CD4-positive, alpha-beta T cell treated with Interleukin-10 for 1 hour (primary cell): ENCODE results near the gene SLC23A3.

Experiments used
- DNase-seq: peaks from one replicate; pipeline ENCODE4 v3.0.0-alpha.2; 2020

SLC23A3 gene

DNA sequence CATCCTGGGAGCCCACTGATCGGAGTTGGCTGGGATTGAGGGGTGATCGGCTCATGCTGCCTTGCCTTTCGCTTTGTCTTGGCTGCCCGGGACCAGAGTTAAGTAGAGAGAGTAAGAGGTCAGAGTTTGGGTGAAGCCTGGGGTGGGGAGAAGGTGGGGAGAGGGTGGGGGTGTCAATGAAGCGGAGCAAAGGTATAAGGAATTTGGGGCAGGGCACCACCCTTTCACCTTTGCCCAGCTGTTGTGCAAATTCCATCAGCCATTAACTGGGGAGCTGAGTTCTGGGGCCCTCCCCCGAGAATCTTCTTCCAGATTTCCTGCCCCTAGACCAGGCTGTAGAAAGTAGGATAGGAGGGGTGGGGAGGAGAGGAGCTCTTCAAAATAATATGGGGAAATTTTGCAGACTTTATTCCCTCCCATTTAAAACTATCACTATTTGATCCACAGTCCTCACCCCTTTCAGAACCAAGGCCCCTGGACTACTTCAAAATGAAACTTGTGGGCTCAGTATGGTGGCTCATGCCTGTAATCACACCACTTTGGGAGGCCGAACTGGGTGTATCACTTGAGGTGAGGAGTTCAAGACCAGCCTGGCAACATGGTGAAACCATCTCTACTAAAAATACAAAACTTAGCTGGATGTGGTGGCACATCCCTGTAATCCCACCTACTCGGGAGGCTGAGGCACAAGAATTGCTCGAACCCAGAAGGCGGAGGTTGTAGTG lies at the start of gene SLC23A3:
Gene SLC23A3, minus strand, starts transcription at position 100 of the 725 bp plus-strand sequence. Its CDS starts 45 bp downstream, at position 55.
- no peak for DNase-seq

- peak; percentile 91 for DNase-seq
Observed at GRCh38 chr2:219218732-219219701, 49.2 kb upstream of the SLC23A3 start, which contains the start of gene ABCB6. Gene ABCB6 (minus strand): TSS chr2:219218958. CDS start chr2:219218673, 285 bp downstream.

DNA sequence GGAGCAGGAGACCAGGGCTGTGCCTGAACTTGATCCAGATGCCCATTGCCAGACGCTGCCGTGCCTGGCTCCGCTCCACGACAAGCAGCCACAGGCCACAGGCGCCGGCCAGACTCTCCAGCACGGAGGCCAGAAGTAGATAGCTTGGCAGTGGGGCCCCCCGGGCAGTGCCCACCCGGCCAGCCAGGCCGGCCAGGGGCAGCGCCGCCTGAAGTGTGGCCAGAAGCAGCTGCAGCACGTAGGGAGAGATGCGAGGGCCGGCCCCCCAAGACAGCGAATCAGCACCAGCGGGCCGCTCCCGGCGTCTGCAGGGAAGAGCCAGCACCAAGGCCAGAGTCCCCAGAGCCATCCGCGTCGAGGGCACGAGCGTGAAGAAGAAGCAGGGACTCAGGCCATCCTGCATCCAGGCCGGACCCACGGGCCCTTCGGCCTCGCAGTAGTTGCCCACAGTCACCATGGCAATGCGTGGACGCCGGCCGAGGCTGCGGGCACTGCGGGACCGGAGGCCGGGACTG lies 48.4 kb upstream of the SLC23A3 start:
- DNase-seq = no peak

DNA sequence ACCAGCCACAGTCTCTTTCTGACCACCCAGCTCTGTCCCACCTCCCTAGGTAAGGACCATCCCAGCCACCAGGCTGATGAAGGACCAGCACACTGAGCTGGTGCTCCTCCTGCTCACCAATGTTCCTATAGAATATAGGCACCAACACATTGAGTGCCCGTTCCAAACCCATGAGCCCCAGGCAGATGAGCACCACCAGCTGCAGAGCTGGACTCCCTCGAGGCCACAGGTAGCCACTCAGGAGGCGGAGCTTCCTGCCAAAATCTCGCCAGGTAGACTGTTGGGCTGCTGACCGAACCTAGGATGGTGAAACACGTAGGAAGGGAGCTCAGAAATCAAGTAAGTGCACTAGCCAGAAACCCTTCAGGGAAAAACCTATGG lies 46.7 kb upstream of the SLC23A3 start:
- no peak for DNase-seq

GRCh38 chr2:219215871-219216534 lies 46.2 kb upstream of the SLC23A3 start:
- no peak for DNase-seq

DNA sequence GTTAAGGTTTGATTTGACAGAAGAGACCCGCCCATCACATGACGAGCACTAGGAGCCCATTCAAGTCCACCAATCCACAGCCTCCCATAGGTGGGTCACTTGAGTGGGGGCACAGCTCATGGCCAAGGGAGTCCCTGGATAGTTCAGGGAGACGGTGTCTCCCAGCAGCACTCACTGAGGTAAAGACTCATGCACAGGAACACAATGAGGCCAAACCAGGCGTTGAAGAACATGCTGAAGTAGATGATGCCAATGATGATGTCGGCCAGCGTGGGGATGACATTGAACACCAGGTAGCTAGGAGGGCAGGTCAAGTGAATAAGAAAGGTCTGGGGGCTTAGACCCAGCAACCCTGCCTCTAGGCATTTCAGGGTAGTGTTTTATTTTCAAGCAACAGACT lies 45.0 kb upstream of the SLC23A3 start:
- no peak for DNase-seq

GRCh38 chr2:219214141-219214540 lies 44.3 kb upstream of the SLC23A3 start:
- no peak for DNase-seq

DNA sequence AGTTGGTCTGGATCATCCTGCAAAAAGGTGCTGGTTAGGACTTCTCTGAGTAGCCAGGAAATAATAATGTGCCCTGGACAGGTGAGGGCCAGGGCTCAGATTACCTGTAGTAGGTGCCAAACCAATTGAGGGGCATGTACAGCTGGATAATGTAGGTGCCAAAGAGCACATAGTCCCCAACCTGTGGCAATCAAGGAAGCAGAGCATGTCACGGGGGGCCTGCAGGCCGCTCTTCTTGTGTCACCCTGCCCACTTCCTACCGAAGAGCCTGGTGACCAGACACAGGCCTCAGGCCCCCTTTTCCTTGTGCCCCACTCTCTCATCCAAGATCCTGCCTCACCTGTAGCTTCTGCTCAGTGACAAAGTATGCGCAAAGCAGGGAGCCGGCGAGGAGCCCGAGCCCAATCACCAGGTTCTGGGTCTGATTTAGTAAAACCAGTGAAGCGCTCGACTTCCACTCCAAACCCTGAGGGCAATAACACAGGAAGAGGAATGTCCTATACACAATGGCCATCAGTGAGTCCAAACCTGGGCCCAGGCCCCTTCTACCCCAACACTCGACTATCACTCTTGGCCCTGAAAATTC lies 43.8 kb upstream of the SLC23A3 start:
- DNase-seq = no peak

DNA sequence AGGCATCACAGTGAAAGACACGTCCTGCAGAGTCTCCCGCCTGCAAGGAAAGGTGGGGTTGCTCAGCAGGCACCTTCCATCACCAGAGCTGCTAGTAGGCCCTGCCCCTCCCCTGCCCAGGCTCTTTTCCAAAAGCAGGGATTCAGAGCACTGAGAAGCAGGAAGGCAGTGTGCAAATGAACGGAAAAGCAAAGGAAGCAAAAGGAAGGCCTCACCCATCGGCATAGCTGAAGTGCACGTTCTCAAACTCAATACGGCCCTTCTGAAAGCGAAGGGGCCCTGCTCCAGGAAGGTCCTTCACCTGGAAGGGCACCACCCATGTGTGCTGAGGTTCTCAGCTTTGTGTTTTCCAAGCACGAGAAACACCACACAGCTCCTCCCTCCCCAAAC lies 43.2 kb upstream of the SLC23A3 start:
- no peak for DNase-seq

GRCh38 chr2:219210886-219211362 lies 41.1 kb upstream of the SLC23A3 start:
- DNase-seq = no peak

- no peak for DNase-seq
Observed at GRCh38 chr2:219210196-219210885, 40.5 kb upstream of the SLC23A3 start.

- no peak for DNase-seq
Observed at GRCh38 chr2:219209236-219210195, 39.7 kb upstream of the SLC23A3 start.

- DNase-seq = no peak
Observed at GRCh38 chr2:219207884-219208740, 38.3 kb upstream of the SLC23A3 start.

DNA sequence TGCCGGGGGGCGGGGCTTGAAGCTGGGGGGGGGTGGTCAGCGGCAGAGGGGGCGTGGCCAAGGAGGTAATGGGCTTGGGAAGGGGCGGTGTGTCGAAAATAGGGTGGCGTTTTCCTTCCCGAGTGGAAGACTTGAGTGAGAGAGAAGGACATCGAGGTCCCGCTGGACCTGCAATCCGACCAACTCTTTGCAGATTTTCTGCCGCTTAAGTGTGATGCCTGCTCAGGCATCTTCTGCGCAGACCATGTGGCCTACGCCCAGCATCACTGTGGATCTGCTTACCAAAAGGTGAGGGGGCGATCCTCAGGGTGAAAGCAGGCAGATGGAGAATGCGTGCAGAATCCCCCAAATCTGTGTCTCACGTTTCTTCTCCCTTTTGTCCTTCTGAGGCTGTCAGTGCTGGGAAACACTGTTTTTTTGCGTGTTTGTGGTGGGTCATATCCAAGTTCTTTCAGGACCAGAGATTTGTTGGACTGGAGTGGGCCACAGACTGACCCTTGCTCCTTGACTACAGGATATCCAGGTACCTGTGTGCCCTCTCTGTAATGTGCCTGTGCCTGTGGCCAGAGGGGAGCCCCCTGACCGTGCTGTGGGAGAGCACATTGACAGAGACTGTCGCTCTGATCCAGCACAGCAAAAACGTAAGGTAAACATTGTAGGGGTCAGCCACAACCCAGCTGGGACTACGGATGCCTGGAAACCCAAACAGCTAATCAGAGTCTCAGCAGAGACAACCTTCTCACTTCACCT lies 37.5 kb upstream of the SLC23A3 start:
- DNase-seq = no peak

GRCh38 chr2:219206328-219207133 lies 36.7 kb upstream of the SLC23A3 start, which contains the start of gene ZFAND2B:
Gene ZFAND2B (plus strand): TSS chr2:219206782. CDS start chr2:219206988, 206 bp downstream.
- peak; percentile 95 for DNase-seq

DNA sequence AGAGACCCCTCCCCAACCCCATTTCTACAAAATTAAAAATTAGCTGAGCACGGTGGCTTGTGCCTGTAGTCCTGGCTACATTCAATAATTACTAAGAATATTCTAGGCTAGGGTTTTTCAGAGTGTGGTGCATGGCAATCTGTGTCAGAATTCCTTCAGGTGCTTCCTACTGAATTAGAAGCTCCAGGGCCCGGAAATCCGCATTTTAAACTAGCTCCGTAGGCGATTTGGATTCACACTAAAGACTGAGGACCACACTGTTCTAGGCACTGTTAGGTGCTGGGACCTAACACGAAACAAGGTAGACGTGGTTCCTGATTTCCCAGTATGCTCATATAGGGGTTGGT lies 36.1 kb upstream of the SLC23A3 start:
- no peak for DNase-seq

GRCh38 chr2:219205165-219205538 lies 35.3 kb upstream of the SLC23A3 start:
- DNase-seq = no peak
